Left ventricle myocardium superior (tissue), 1 donor: Measurements from ENCODE around the gene ORM2. TPM values are rescaled to one million over a fixed set of nuclear protein-coding genes. Genes with fewer than 3 reads are reported as not detected.
A peak's percentile ranks its signal among the peaks of the same experiment; 100 is the strongest.

Source experiments
- ATAC-seq: fragments of 200-7000 bp; cut with Tn5 transposase; one replicate; pipeline ENCODE4 v1.9.1; 2020; ENCODE audit warnings: mild to moderate bottlenecking, moderate library complexity
- DNase-seq: peaks from one replicate; pipeline ENCODE4 v3.0.0-alpha.2; 2020
- intact Hi-C: fragments of 100-400 bp; cut with micrococcal nuclease; formaldehyde crosslinking; loops from one replicate; pipeline ENCODE4 v1.11.0; 2022
- total RNA-seq: library from RNA; stranded (reverse); fragmentation: NEBNext Ultra II Directional; extraction: Animal tissue kit (Norgen Biotek cat#: 25700); gene quantifications from one replicate; pipeline ENCODE4 v1.2.1, GENCODE V29; 2021
- donor health status: DM: no; HTN: yes; CAD: no; lungs with severe emphysema.

Gene ORM2
- total RNA-seq, 1 donor from 2014 or later: not detected

DNA sequence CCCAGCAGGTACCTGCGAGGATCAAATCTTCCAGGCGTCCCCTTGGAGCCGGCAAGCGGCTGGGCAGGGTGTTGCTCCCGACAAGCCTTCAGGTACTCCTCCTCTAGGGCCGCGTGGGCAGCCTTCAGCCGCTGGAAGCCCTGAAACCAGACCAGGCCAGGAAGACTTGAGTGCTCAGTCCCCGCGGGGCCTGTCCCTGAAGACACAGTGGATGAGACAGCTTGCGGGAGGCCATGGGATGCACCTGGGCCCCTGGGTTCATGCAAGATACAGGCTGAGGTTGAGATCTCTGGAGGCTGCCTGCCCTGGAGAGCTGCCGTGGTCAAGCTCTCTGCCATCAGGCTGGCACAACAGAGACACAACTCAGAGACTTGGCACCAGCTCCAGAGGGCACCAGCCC is 32.7 kb downstream of the ORM2 start:
- DNase-seq: no peak
- intact Hi-C loops: no loop called here
- ATAC-seq: no peak

DNA sequence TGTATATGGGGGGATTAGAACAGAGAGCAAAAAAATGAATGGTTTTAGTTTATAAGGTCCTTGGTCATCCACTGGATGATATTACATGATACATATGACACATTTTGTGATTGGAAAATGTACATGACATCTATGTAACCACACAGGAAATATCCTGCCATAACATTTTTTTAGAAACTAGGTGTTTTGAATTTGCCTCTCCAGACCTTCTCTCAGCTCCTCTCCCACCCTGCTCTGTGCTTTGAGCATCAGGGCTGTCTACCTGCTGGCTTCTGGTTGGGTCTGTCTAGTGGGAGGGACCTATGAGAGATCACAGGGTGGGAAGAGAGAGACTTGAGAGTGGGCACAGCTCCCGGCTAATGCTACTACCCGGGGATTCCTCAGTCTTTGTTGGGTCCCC is 33.8 kb downstream of the ORM2 start:
- DNase-seq (no peak), ATAC-seq (no peak)
- intact Hi-C loops: no loop called here

DNA sequence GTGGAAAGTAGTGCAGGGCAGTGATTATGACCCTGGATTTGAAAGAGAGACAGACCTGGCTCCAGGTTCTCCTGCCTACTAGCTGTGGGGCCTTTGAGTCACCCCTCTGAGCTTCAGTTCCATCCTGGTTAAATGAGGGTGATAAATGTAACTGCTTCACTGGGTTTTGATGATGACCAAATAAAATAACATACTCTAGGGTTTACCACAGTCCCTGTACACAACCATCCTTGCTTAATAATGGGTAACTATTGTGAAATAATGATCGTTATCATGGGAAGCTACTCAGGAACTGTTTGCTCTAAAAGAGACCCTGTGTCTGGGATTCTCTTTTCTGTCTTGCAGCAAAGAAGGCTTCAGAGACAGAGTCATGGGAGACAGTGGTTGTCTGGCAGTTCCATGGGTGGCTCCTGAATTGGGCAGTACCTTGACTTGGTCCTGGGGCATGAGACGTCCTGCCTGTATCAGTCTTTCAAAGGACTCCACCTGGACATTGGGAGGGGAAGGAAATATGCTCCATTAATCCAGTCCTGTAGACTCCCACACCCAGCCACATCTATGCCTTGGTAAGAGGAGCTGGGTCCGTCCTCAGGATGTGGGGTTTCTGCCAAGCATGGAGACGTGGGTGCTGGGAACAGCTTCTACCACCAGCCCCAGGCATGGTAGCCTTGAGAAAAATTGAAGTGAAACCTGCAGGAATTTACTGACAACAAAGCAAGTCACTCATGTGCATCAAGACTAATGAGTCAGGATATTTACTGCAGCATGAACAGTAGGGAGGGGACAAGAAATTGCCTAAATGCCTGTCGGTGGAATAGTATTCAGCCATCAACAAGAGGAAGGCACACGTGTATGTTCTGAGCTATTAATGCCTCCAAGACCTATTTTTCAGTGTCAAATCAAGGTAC is 34.7 kb downstream of the ORM2 start:
- intact Hi-C loops: no loop called here
- ATAC-seq (no peak), DNase-seq (no peak)

DNA sequence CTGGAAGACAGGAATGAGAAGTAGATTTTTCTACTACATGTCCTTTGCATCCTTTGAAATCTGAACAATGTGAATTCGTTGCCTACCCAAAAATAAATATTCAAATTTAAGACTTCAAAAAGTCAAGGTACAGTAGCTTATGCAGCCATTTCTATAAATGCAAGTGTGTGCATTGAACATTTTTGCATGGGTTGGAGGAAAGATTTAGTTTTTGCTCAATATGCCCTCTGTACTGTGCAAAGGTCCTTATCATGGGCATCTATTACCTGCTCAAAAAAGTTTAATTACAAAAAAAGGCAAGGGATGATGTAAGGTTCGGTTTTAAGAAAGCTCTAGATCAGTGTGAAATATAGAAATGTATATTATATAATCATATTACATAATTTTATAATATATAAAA is 35.5 kb downstream of the ORM2 start:
- intact Hi-C loops: no loop called here

DNA sequence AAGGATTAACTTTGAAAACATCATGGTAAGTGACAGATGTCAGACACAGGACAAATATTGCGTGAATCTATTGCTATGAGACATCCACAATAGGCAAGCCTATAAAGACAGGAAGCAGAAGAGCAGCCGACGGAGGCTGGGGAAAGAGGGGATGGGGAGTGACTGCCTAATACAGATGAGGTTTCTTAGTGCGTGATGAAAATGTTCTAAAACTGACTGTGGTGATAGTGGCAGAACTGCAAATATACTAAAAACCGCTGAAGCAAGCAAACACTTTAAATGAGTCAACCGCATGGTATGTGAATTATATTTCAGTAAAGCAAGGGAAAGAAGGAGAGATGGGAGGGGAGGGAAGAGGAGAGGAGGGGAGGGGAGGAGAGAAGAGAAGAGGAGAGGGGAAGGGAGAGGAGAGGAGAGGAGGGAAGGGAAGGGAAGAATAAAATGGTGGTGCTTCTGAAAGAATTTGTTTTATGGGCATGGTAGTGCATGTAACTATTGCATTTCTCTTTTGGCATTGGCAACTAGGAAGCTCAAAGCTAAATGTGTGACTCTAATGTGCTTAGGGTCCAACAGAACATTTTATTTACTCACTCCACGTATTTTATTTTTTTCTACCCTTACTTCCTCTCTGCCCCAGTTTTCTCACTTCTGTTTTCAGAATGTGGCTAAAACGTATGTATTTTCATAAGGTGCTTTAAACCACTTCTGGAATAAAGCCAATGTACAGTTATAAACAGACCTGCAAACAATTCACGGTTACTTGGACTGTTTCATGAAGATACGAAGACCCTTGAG is 36.9 kb downstream of the ORM2 start:
- DNase-seq (no peak), ATAC-seq (peak; percentile 22)
- intact Hi-C loops: no loop called here

More for the DNA sequence above, 35.5 kb downstream of the ORM2 start:
- ATAC-seq (no peak), DNase-seq (no peak)

DNA sequence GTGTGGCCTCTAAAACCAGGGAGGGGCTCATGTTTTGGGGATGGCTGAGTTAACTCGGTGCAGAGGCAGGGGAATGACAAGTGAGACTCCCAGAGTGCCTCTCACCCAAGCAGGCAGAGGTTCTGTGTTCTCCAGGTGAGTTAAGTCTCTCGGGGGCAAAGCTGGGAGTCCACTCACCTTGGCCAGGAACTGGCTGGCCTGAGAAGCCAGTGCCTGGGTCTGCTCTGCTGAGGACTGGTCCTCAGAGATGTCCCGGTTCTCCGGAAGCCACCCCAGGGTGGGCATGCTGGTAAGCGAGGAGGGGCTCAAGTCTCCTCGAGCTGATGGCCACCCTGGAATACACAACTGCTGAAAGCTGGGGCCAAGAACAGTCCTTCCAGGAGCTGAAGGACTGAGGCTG is 37.7 kb downstream of the ORM2 start:
- DNase-seq (no peak), ATAC-seq (no peak)
- intact Hi-C loops: no loop called here

DNA sequence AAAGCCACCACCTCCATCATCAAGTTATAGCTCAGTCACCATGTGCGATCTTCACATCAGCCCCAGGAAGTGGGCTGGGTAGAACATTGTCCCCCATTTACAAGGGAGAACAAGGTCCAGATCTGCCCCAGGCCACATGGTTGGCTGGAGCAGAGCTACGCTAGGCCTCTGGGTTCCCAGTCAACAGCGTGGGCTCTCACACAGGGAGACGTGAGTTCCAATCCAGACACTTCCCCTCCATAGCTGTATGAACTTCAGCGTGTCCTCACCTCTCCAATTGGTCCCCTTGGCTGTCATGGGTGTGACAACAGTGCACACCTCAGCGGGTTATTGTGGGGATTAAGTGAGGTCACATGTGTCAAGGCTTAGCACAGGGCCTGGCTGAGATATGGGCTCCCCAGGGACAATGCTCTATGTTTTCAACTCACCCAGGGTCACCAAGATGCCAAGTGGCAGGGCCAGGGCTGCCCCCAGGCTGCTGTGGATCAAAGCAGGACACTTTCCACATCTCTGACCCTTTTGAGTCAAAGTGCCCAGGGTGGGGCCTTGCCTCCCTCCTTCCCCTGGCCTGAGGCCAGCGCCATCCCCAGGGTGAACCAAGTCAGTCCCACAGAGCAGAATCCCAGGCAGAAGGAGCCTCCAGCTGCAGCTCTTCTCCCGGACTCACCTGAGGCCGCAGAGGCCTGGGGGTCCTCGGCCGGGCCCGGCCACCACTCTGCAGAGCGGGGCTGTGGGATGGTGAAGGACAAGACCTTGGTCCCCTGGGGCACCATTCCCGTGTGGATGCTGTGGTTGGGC is 38.3 kb downstream of the ORM2 start:
- intact Hi-C loops: no loop called here
- ATAC-seq (no peak), DNase-seq (no peak)

DNA sequence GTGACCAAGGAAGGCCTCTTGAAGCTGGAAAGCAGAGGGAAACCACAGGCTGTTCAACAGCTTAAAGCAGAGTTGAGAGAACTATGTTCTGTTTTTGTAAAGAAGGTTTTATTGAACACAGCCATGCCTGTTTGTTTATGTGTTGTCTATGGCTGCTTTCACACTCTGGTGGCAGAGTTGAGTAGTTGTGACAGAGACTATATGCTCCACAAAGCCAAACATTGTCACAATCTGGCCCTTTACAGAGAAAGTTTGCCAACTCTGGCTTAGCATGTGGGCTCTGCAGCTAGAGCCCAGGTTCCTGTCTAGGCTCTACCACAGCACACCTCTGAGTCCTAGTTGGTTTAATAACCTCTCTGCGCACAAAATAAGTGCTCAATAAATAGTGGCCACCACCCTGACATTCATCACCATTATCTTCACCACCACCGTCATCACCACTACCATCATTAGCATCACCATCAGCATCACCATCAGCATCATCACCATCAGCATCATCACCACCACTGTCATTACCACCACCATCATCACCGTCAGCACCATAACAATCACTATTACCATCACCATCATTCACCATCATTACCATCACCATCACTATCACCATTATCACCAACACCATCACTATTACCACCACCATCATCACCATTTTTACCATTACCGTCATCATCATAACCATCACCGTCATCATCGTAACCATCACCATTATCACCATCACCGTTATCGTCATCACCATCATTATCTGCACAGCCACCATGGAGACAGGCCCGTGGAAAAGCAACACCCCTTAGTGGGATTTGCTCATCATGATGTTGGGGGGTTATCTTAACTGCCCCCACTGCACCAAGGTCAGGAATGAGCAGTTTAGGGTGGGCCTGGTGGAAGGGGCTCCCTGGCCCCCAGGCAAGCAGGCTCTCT is 39.8 kb downstream of the ORM2 start:
- ATAC-seq (no peak), DNase-seq (no peak)
- intact Hi-C loops: no loop called here

DNA sequence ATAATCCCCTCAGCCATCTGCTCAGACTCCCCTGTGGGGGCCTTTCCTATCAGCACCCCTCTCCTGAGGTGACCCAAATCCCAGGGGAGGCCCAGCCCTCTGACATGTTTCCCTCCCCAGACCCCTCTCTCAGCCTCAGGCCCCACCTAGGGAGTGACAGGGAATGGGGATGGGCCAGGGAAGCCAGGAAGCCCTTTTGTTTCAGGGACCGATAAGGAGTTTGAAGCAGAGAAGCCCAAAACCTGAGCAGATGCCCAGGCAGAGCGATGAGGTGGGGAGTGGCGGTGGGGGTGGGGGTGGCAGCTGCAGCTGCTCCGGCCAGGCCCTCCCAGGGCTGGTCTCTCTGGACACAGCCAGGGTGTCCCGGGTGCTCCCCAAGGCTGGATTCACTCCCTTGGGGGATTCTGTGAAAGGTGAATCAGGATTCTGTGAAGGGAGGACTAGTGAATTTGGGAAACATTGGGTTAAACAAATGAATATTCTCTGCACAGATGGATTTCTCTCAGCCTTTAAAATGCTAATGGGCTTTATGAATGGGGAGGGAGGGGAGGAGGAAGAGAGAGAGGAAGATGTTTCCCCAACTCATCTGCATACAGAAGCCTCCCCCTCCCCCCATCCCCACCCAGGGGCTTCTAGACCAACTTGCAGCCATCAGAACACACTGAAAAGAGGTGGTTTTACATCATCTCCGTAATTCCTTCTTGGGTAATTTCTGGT is 40.7 kb downstream of the ORM2 start:
- intact Hi-C loops: no loop called here
- DNase-seq: peak; percentile 13
- ATAC-seq: no peak

DNA sequence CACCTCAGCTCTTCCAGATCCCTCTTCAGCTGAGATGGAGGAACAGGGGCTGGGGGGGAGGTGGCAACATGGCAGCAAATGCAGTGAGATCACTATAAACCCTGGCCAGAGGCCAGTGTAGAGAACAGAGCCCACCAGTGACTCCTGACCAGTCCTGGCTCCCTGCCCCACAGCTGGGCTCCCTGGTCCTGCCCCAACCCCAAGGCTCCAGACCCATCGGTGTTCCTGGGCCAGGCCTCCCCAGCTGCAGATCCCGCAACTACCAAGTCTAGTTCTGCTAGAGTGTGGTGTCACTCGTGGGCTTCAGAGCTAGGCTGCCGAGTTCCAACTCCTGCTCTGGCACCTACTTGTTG is 41.3 kb downstream of the ORM2 start:
- intact Hi-C loops: no loop called here
- ATAC-seq (no peak), DNase-seq (no peak)

DNA sequence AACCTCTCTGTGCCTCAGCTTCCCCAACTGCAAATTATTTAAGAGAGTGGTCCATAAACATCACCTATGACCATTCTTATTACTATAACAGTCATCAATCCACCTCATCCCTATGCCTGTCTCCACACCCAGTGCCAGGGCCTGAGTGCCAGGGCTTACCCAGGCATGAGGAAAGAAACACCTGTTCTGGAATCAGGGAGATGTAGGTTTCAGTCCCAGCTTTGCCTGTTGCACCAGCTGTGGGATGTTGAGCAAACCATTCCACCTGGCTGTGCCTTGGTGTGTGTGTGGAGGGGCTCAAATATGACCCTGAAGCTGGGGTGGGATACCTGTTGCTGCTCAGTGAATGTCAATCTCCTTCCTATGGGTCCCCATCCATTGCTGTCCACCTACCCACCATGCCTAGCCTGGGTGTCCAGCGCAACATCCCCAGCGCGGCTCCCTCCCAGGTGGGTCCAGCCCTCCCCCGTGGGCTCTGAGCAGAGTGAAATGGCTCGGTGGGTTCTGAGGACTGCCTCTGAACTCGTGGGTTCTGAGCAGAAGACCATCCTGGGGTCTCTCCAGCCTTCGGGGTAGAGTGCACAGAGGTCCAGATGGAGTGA is 41.8 kb downstream of the ORM2 start:
- no peak for ATAC-seq

DNA sequence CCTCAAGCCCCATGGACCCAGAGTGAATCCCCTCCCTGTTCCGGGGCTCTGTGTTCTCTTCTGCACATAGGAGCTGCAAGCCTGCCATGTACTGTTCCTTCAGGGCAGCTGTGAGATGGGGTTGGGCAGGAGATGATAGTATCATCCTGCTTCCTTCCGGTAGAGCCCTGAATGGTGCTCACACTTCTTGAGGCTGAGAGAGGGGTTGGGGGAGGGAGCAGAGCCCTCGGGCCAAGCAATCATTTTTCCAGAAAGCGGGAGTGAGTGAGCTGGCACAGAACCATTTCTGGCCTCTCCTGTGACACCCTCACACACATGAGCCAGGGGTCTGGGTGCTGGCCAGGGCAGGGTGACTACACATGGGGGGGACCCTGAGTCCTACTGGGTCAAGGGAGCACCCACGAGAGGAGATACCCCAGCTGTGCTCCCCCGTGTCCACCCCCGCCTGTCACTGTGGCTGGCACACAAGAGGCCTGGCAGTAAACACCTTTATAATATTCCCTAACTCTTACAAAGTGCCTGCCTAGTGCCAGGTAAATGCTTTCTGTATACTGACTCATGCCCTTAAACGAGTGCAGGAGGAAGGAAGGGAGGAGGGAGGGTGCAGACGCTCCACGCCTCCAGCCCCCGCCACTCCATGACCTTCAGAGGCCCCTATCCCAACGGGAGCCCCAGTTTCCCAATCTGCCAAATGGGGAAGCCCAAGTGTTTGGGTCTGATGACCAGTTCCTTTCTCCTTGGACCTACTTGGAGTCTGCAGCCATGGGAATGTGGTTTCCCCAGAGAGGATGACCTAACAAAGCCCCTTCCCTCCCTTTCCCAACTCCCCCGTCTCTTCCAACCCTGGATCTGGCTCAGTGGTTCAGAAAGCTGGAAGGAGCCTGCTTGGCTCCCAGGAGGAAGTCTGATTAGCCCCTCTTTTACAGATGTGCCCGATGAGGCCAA is 42.6 kb downstream of the ORM2 start:
- intact Hi-C loops: no loop called here
- ATAC-seq (peak; percentile 53), DNase-seq (no peak)

More for the DNA sequence above, 41.8 kb downstream of the ORM2 start:
- peak; percentile 5 for DNase-seq
- intact Hi-C loops: no loop called here

DNA sequence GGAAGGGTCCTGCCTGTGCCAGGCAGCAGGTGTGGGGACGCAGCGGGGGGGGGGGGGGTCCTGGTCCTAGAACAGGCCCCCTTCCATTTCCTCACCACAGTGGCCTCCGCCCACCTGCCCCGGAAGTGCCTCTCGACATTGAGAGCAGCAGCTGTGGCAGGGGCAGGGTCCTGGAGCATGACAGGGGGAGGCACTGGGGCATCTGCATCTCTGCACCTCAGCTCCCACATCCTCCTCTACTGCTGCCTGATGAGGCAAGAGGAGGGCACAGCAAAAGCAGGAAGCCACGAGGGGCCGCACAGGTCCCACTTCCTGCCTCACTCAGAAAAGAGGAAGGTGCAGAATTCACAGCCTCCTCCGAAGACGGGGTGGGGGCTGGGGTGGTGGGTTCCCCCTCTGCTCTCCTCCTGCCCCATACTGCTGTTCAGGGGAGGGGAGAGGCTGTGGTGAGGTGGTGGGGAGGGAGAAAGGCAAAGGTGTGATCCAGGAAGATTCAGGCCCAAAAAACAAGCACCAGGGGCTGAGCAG is 43.3 kb downstream of the ORM2 start:
- DNase-seq: peak; percentile 70

DNA sequence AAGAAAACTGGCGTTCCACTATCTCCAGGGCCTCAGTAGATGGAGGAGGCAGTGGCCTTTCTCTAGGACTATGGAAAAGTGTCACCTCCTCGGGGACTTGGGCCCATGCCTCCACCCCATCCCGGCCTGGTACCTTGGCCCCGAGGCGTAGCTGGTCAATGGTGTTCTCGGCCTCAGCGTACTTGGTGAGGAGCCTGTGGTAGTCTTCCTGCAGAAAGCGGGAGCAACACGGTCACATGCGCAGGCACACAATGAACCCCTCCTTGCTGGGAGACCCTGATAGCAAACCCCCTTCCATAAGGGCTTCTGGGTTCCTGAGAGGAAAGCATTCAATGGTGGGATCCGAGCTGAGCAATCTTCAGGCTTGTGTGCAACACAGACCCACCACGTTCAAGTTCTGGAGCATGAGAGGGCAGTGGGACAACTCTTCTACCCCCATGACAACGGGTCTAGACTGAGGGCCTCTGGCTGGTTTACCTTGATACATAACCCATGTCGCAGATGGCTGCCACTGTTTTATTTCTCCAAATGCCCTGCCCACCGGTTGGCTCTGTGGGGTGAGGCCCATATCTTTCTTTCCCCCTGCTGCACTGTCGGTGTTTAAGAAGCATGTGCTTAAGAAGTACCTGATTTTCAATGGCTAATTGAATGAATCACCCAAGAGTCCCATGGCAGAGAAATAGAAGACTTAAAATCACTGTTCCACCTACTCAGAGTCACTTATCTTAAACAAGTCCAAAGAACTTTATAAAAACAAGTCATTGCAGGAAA is 44.5 kb downstream of the ORM2 start:
- ATAC-seq (no peak), DNase-seq (no peak)
- intact Hi-C loops: no loop called here

More for the DNA sequence above, 43.3 kb downstream of the ORM2 start:
- intact Hi-C loops: no loop called here
- peak; percentile 74 for ATAC-seq

DNA sequence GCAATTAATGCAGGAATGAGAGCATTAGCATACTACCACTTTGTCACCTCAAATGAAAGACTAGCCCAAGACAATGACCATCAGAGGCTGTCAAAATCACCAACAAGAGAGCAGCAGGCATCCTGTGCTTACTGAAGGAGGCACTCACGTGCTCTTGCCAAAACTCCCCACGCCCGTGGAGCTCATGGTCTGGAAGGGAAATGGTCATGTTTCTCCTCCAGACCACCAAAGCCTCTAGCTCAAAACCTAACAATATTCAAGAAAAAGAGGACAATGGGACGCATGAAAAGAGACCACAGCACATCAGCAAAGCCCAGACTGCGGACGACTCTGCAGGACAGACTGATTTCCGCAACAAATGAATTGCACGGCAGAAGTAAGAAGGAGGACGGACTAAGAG is 45.3 kb downstream of the ORM2 start:
- intact Hi-C loops: no loop called here
- DNase-seq (no peak), ATAC-seq (no peak)
